Hepatocyte (in vitro differentiated cells): ENCODE results near the gene KRT3.

Source experiments
- CTCF ChIP-seq: fragments of 200-600 bp; sonication (generic); IDR thresholded peaks from 2 replicates; pipeline ENCODE4 v1.5.1; 2016; ENCODE audit warnings: antibody characterized with exemption, mild to moderate bottlenecking; ENCODE audit not compliant: poor library complexity
- EZH2 ChIP-seq: fragments of 200-600 bp; sonication (generic); IDR thresholded peaks from 2 replicates; pipeline ENCODE4 v1.6.1; 2016; ENCODE audit warnings: antibody characterized with exemption, mild to moderate bottlenecking, borderline replicate concordance

GRCh38 chr12:52800259-52800917, 4.5 kb upstream of the KRT3 start:
- TF ChIP-seq CTCF = no peak
- TF ChIP-seq EZH2 = no peak
